Cardiac muscle cell (in vitro differentiated cells and primary cell): ENCODE data around the gene HTR3A. TPM values are rescaled to one million over a fixed set of nuclear protein-coding genes. Genes with fewer than 3 reads are reported as not detected.

Experiments used
- DNase-seq, 2 donors: peaks; one replicate each; pipeline versions ENCODE4 v3.0.0 to v3.0.0-alpha.2; 2010 to 2017; ENCODE audit warnings: low read depth in 1 of 2, low spot score in 1 of 2
- H3K27ac ChIP-seq: fragments of 200-600 bp; sonication (generic); 2 replicates; pipeline ENCODE4 v1.5.1; 2016
- H3K27me3 ChIP-seq: fragments of 200-600 bp; sonication (generic); 2 replicates; pipeline ENCODE4 v1.6.0; 2016; ENCODE audit warnings: control low read depth
- H3K36me3 ChIP-seq: fragments of 200-600 bp; sonication (generic); 2 replicates; pipeline ENCODE4 v1.5.1; 2016; ENCODE audit warnings: control low read depth
- H3K4me1 ChIP-seq: fragments of 200-600 bp; sonication (generic); 2 replicates; pipeline ENCODE4 v1.8.1; 2017; ENCODE audit warnings: low read depth, mild to moderate bottlenecking, mixed run types
- H3K4me3 ChIP-seq: fragments of 200-600 bp; sonication (generic); 2 replicates; pipeline ENCODE4 v1.5.1; 2016; ENCODE audit warnings: mild to moderate bottlenecking
- H3K9me3 ChIP-seq: fragments of 200-600 bp; sonication (generic); 2 replicates; pipeline ENCODE4 v1.5.1; 2017; ENCODE audit warnings: low read depth, mild to moderate bottlenecking, control low read depth
- CTCF ChIP-seq: IDR thresholded peaks from 2 replicates; pipeline ENCODE4 v1.5.1; 2012; ENCODE audit warnings: low read depth, mild to moderate bottlenecking, low read length
- polyA plus RNA-seq: library from polyadenylated mRNA; unstranded; fragments of >200 nt; fragmentation: Nextera tagmentation; extraction: Ambion mirVana; gene quantifications from 2 replicates; pipeline ENCODE4 v1.2.1, GENCODE V29; 2016
- total RNA-seq: library from RNA; depleted of rRNA; stranded (reverse); fragments of >200 nt; gene quantifications from 2 replicates; pipeline ENCODE4 v1.2.3, GENCODE V29; 2016

Gene HTR3A
- total and polyA plus RNA-seq, 2 experiments from 2014 or later: 0.24 TPM; not detected in 1

- Histone ChIP-seq H3K4me1 (no peaks in the 10 kb centered on the region), H3K27me3 (peaks cover 38% of the 10 kb centered on the region), H3K9me3 (no peaks in the 10 kb centered on the region), H3K4me3 (no peak overlapping the region), H3K36me3 (no peaks in the 10 kb centered on the region), H3K27ac (no peak overlapping the region)
- DNase-seq: no peak
- TF ChIP-seq CTCF: no peak
These were observed 17.7 kb downstream of the HTR3A start for GRCh38 chr11:113992459-113993110.

DNA sequence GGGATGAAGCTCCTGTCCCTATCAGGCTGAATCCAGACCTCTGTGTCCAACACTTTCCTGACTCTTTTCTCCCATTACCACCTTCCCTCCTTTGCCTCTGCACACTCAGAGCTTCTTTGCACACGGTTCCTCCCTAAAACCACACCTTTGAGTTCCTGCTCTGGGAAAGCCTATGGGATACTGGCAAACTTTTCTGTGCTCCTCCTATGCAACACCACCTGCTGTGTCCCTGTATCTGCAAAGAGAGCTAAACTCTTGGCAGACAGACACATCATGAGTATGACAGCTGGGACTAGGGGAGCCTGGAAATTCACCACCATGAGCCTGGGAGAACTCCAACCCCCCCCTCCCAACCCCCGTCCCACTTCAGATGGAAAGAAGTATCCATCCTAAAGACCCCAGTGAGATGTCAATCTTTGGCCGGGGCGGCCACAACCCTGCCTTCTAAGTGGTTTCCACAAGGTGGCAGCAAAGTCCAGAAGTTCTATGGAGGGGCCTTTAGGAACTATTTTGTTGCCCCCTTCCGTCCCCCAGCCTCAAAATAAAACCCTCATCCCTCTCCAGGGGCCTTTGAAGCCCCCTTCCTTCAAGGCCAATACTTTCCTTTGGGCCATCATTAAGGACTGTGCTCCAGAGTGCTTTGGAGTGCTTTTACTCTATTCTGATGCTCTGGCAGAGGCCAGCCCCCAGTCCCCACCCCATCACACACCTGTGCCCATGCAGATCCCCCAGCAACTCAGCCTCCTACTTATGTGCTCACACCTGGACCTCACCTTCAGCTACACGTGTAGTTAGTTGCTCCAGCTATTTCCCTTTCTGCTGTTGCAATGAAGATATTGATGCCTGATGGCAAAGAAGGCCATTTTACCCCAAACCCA is 19.4 kb downstream of the HTR3A start:
- H3K4me1 ChIP-seq: no peaks in the 10 kb centered on the region
- TF ChIP-seq CTCF: peak; percentile 70
- H3K27me3 ChIP-seq: peaks cover 38% of the 10 kb centered on the region
- H3K36me3 ChIP-seq: no peaks in the 10 kb centered on the region
- H3K9me3 ChIP-seq: no peaks in the 10 kb centered on the region
- H3K27ac ChIP-seq: no peak overlapping the region
- H3K4me3 ChIP-seq: no peak overlapping the region
- DNase-seq: peak; percentile 17 to 36

DNA sequence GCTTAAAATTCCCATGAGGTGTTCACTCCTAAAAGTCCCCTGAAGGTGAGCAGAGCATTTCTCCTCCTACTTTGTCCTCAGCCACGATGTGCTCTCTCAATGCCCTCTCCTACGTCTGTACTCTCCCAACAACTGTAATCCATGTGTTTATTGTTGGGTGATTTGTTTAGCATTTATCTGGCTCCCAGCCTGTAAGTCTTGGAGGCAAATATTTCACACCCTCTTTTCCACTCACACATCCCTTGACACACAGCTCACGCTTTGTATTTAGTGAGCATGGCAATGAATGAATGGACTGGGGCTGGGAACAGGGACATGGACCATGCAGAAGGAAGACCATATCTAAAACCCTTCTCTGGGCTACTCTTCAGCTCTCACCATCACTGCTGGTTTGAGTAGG is 22.6 kb downstream of the HTR3A start:
- Histone ChIP-seq H3K36me3 (no peaks in the 10 kb centered on the region), H3K4me1 (no peaks in the 10 kb centered on the region), H3K27ac (no peak overlapping the region), H3K4me3 (no peak overlapping the region), H3K9me3 (no peaks in the 10 kb centered on the region), H3K27me3 (peaks cover 38% of the 10 kb centered on the region)
- TF ChIP-seq CTCF: no peak
- no peak for DNase-seq

- Histone ChIP-seq H3K9me3 (no peaks in the 10 kb centered on the region), H3K27ac (no peak overlapping the region), H3K36me3 (no peaks in the 10 kb centered on the region), H3K27me3 (peaks cover 31% of the 10 kb centered on the region), H3K4me1 (no peaks in the 10 kb centered on the region), H3K4me3 (no peak overlapping the region)
- no peak for TF ChIP-seq CTCF
- no peak for DNase-seq
These were observed 23.7 kb downstream of the HTR3A start for GRCh38 chr11:113998574-113998973.

GRCh38 chr11:114000526-114000925 is 25.6 kb downstream of the HTR3A start:
- no peak for DNase-seq
- Histone ChIP-seq H3K36me3 (no peaks in the 10 kb centered on the region), H3K9me3 (no peaks in the 10 kb centered on the region), H3K4me3 (no peak overlapping the region), H3K27me3 (peaks cover 20% of the 10 kb centered on the region), H3K4me1 (no peaks in the 10 kb centered on the region), H3K27ac (no peak overlapping the region)
- no peak for TF ChIP-seq CTCF
